NCI-H2171 (cell line): ENCODE measurements around the gene PCDHGA7.
"Not testable (repeated sequence)": the region's sequence is repeated elsewhere in the genome, so short reads cannot be mapped to it uniquely, and the experiment has no call there.

Experiments used
- DNase-seq: peaks from one replicate; lab custom pipeline; 2025; lab: John Stamatoyannopoulos, UW

Gene PCDHGA7

GRCh38 chr5:141382469-141383294 lies at the start of gene PCDHGA7:
Gene PCDHGA7, plus strand, starts transcription at chr5:141382742. Its CDS starts 158 bp downstream, at chr5:141382900.
- DNase-seq, result no peak

- DNase-seq, result no peak
These were observed 43.8 kb upstream of the PCDHGA7 start, which contains the start of gene PCDHGA2 for GRCh38 chr5:141338538-141339306. Gene PCDHGA2, plus strand, starts transcription at chr5:141338760.

GRCh38 chr5:141340781-141341354 lies 41.7 kb upstream of the PCDHGA7 start:
- DNase-seq, result not testable (repeated sequence)

GRCh38 chr5:141342773-141343172 lies 39.8 kb upstream of the PCDHGA7 start:
- DNase-seq, result no peak

GRCh38 chr5:141343242-141343952 lies 39.1 kb upstream of the PCDHGA7 start, which contains the start of gene PCDHGA3:
Gene PCDHGA3, plus strand, starts transcription at chr5:141343829. Its CDS starts 205 bp downstream, at chr5:141344034.
- no peak for DNase-seq

- no peak for DNase-seq
These were observed 38.5 kb upstream of the PCDHGA7 start for GRCh38 chr5:141343953-141344463.

- no peak for DNase-seq
These were observed 37.2 kb upstream of the PCDHGA7 start for GRCh38 chr5:141345327-141345726.

DNA sequence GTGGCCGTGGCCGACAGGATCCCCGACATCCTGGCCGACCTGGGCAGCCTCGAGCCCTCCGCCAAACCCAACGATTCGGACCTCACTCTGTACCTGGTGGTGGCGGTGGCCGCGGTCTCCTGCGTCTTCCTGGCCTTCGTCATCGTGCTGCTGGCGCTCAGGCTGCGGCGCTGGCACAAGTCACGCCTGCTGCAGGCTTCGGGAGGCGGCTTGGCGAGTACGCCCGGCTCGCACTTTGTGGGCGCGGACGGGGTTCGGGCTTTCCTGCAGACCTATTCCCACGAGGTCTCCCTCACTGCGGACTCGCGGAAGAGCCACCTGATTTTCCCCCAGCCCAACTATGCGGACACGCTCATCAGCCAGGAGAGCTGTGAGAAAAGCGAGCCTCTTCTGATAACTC lies 36.5 kb upstream of the PCDHGA7 start:
- not testable (repeated sequence) for DNase-seq

- DNase-seq, result peak; percentile 4
These were observed 32.5 kb upstream of the PCDHGA7 start, which contains the start of gene PCDHGB1 for GRCh38 chr5:141349917-141350619. Gene PCDHGB1, plus strand, starts transcription at chr5:141350099. Its CDS starts 162 bp downstream, at chr5:141350261.

GRCh38 chr5:141351591-141351990 lies 31.0 kb upstream of the PCDHGA7 start:
- DNase-seq, result no peak

GRCh38 chr5:141354900-141355469 lies 27.6 kb upstream of the PCDHGA7 start, which contains the start of gene PCDHGA4:
Gene PCDHGA4, plus strand, starts transcription at chr5:141355021. Its CDS starts 87 bp downstream, at chr5:141355108.
- DNase-seq, result no peak

DNA sequence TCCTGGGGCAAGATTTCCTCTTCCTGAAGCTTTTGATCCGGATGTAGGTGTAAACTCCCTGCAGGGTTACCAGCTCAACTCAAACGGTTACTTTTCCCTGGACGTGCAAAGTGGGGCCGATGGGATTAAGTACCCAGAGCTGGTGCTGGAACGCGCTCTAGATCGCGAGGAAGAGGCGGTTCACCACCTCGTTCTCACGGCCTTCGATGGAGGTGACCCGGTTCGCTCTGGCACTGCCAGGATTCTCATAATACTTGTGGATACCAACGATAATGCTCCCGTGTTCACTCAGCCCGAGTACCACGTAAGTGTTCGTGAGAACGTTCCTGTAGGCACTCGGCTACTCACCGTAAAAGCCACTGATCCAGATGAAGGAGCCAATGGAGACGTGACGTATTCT lies 26.9 kb upstream of the PCDHGA7 start:
- no peak for DNase-seq

- no peak for DNase-seq
These were observed 26.4 kb upstream of the PCDHGA7 start for GRCh38 chr5:141356133-141356532.

DNA sequence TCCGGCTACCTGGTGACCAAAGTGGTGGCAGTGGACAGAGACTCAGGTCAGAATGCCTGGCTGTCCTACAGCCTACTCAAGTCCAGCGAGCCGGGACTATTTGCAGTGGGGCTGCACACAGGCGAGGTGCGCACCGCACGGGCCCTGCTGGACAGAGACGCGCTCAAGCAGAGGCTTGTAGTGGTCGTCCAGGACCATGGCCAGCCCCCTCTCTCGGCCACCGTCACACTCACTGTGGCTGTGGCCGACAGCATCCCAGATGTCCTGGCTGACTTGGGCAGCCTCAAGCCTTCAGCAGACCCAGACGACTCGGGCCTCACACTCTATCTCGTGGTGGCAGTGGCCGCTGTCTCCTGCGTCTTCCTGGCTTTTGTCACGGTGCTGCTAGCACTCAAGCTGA lies 25.6 kb upstream of the PCDHGA7 start:
- DNase-seq, result no peak

GRCh38 chr5:141359790-141360426 lies 22.6 kb upstream of the PCDHGA7 start, which contains the start of gene PCDHGB2:
Gene PCDHGB2, plus strand, starts transcription at chr5:141359994. Its CDS starts 142 bp downstream, at chr5:141360136.
- DNase-seq, result no peak

DNA sequence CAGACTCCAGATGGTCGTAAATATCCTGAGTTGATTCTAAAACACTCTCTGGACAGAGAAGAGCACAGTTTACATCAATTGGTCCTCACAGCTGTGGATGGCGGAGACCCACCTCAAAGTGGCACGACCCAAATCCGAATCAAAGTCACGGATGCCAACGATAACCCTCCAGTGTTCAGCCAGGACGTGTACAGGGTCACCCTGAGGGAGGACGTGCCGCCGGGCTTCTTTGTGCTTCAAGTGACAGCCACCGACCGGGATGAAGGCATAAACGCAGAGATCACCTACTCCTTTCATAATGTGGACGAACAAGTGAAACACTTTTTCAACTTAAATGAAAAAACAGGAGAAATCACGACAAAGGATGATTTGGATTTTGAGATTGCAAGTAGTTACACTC lies 21.9 kb upstream of the PCDHGA7 start:
- DNase-seq, result no peak

- no peak for DNase-seq
These were observed 19.8 kb upstream of the PCDHGA7 start for GRCh38 chr5:141362719-141363118.

- no peak for DNase-seq
These were observed 18.4 kb upstream of the PCDHGA7 start, which contains the start of gene PCDHGA5 for GRCh38 chr5:141363952-141364660. Gene PCDHGA5, plus strand, starts transcription at chr5:141364162. Its CDS starts 169 bp downstream, at chr5:141364331.
